Activated CD8-positive, alpha-beta memory T cell treated with anti-CD3 and anti-CD28 coated beads for 4 hours (primary cell): ENCODE results near the gene PTPRN2.

Source experiments
- DNase-seq, 2 donors: peaks; one replicate each; pipeline ENCODE4 v3.0.0-alpha.2; 2020; ENCODE audit warnings: low read depth in 2 of 2

PTPRN2 gene

DNA sequence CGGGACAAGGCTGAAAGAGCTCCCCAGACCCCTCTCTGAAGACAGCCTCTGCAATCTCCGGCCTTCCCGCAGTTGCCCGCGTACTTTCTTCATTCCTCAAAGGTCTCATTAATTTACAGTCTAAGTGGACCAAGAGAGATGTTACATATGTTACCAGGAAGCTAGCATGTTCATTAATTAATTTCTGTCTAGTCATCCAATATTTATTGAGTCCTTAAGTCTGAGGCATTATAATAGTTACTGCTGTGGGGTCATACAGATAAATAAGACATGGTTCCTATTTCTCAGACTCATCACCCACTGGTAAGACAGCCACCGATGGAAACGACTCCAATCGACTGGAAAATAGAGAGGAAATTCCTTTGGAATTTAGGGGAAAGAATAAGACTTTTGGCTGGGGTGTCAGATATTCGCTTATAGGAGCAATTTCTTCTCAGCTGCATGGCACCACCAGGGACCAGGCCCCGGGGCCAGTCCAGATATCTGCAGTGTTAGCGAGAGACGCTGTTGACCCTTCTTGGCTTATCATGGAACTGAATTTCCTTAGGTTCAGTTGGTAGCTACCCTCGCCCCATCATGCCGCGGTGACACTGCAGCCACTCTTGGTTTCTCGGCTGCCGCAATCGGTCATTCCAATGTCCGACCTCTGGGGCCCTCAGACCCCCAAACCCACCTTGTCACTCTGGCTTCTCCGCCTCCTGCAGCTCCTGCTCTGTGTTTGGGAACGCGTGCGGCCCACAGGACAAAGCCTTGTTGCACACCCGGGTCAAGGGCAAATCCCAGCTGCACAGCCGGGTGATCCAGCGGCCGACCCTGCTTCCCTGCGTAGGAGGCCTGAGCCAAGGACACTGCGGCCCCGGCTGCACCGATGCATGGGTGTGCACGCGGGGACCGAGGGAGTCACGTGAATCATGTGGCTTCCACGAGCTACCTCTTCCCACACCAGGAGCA, 867.6 kb downstream of the PTPRN2 start:
- DNase-seq, result no peak

DNA sequence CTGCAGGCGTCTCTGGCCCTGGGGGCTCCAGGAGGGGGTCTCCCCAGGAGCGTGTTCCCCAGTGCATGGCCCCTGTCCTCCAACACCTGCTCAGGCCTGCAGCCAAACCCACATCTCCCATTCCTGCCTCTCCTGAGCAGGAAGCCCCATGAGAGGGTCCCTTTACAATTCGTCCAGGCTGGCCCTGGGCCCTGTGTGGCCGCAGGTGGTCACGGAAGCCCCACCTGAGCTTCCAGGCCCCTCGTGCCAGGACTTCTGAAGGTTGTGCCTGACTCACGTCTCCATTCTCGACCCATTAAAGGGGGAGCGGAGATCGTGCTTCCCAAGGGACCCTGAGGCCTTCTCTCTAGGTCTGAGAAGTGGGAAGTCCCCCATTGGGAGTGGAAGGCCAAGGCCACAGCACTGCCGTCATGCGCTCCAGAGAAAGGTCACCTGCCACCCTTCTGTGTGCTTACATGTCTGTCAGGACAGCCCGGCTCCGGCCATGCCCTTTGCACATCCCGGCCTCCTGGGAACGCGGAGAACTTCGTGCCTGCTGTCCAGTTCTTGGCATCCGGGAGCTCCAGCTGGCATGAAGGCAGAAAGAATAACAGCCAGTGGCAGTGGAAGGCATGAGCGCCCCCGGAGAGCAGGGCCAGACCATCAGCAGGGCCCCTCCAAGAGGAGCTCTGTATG, 868.5 kb downstream of the PTPRN2 start:
- DNase-seq, result no peak

DNA sequence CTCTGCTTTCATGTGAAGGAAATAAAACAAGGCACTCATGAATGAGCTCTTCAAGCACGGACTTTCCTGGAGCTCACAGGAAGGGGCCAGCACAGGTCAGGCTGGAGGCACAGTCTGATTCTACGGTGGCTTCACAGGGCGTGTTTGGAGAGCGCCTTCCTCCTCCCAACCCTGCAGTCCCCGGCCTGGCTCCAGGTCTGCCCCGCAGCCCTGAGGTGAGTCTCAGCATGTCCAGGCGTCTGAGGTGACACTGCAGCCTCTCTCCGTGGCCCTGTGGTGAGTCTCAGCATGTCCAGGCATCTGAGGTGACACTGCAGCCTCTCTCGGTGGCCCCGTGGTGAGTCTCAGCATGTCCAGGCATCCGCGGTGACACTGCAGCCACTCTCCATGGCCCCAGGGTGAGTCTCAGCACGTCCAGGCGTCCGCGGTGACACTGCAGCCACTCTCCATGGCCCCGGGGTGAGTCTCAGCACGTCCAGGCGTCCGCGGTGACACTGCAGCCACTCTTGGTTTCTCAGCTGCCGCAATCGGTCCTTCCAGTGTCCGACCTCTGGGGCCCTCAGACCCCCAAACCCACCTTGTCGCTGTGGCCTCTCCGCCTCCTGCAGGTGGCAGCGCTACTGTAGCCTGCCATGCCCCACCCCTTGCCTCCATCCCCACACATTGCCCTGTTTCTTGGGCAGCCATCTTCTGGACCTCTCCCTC, 869.2 kb downstream of the PTPRN2 start:
- no peak for DNase-seq

DNA sequence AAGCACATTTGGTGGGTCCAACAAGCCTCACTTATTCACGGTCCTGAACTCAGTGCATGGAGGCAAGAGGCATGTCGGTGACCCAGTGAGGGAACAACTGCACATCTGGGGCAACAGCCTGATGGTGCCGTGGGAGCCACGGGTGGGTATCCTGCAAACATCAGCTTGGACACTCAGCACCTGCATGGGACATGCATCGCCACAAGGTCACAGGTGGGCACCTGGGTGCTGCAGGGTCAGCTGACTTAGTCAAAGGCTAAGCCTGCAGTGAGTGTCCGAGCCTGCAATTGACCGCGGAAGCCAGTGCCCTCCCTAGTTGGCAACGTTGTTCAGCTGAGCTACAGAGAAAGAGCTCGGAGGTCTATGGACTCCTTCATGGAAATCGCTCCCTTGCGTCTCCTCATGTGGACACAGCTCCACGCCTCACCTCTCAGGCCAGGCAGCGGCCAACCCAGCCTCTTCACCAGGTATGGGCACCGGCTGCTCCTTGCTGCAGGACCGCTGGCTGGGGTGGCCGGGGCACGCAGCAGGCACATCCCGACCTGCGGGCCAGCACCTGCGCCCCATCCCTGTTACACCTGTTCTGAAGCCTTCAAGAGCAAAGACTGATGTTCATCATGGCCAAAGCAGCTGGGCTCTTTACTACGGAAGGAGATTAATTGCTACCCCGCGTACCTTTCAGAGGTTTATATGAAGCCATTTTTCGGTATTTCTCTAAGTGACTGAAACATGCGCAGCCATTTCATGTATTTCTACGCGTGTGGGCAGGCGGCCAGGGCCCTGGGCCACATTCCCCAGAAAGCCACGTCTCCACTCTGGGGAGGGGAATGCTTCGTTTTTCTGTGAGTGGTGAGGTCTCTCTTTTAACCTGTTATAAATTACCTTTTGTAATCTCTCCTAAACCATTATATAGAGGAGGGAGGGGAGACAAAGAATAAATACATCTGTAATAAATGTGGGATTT, 870.1 kb downstream of the PTPRN2 start:
- no peak for DNase-seq

DNA sequence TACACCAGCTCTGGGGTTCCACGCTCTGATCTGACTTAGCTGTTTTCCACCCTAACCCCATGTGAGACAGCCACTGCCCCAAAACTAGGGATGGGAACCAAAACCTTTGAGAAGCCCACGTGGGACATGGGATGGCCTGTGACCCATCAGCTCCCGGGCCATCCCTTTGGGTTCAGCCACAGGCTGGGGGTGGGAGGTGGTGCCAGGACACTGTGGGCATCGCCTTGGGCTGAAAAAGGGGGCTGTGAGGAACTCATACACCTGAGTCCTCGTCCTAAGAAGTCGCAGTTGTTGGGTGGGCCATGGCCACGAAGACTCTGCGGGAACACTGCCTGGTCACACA, 871.7 kb downstream of the PTPRN2 start:
- DNase-seq, result no peak

DNA sequence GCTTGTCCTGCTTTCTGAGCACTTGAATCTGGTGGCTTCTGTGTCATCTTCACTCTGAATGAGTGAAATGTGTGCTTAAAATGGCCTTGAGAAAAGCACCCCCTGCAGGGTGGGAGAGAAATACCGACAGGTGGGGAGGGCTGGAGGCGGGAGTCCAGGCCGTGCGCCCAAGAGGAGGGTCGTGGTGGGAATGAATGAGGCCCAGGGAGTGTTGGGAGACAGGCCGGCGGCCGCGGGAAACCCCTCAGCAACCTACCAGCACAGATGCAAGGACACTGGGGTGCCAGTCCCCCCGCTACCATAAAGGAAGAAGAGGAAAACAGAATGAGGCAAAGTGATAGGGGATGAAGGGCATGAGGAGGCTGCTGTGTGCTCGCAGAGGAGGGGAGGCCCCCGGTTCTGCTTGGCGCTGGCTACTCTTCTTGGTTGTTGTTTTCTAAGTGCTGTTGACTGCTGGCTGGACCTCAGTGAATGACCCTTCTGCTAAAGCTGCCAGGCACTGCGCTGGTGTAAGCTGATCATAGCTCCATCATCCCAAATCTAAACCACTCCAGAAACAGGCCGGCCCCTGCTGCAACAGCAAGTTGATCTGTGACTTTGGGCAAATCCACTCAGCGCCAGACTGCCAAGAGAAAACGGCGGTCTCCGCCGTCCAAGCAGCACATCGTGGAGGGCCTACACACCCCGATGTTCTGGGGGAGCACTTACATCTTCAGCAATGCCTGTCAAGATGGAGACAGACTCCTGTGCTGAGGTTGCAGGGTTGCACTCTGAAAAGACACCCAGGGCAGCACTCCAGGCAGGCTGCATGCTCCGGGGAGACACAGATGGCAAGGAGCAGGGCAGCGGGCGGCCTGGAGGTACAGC, 872.3 kb downstream of the PTPRN2 start:
- no peak for DNase-seq

DNA sequence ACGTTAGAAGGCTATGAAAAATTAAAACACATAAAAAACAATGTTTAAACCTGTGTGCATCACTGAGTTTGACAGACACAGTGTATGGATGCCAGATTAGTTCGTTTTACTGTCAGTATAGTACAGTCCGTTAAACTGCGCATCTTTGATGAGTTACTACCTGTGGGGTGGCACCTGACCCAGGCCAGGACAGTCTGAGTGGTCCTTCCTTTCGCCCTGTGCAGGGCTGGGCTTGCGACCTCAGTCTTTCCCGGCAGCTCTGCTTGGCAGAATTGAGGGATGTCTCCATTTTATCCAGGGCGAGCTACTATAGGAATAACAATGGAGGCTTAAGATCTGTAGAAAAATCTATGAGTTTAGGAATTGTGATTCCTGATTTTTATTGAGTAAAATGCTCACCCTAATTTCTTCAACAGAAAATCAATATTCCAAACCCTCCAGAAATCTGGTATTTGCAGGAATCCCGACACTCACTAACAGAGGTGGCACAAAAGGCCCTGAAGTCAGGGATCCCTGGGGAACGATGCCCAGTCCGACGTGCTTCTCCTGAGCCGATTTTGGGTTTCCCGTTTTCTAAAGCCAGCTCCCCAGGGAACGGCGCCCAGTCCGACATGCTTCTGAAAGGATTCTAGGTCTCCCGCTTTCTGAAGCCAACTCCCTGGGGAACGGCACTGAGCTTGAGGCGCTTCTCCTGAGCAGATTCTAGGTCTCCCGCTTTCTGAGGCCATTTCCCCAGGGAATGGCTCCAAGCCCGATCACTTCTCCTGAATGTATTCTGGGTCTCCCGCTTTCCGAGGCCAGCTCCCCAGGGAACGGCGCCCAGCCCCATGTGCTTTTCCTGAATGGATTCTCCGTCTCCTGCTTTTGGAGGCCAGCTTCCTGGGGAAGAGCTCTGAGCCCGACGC, 873.2 kb downstream of the PTPRN2 start:
- no peak for DNase-seq

DNA sequence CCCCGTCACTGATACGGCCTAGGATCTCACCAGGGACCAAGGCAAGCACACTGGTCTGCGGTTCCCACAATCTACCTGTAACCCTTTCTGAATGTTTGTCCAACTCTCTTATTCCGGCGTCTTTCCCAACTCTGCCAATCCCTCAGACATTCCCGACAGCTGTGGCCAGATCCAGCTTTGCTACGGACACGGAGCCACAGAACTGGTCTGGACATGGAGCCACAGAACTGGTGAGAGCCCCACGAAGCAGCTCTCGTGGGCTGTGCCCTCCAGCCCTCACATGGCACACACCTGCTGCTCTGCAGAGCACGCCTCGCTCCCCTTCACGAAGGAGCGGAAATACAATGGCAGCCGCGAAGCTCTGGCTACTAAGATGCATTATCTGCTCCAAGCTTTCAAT, 874.0 kb downstream of the PTPRN2 start:
- DNase-seq, result no peak

DNA sequence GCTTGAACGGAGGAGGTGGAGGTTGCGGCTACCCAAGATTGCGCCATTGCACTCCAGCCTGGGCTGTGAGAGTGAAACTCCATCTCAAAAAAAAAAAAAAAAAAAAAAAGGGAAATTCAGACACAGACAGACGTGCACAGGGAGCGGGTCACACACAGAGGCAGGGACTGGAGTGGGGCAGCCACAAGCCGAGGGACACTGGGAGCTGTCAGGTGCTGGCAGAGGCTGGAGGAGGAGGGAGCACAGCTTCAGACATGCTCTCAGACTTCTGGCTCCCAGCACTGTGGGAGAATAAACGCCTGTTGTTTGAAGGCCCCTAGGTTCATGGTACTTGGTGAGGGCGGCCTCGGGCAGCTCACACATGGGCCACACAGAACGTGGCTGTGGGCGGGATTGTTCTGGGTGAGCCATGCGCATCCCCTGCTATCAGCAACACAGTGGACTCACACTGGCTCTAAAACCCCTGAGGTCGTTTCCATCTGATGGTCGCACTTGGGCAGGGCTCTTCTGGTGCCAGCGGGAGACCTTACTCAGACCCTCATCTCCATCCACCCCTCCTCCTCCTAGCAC, 874.9 kb downstream of the PTPRN2 start:
- DNase-seq, result no peak

DNA sequence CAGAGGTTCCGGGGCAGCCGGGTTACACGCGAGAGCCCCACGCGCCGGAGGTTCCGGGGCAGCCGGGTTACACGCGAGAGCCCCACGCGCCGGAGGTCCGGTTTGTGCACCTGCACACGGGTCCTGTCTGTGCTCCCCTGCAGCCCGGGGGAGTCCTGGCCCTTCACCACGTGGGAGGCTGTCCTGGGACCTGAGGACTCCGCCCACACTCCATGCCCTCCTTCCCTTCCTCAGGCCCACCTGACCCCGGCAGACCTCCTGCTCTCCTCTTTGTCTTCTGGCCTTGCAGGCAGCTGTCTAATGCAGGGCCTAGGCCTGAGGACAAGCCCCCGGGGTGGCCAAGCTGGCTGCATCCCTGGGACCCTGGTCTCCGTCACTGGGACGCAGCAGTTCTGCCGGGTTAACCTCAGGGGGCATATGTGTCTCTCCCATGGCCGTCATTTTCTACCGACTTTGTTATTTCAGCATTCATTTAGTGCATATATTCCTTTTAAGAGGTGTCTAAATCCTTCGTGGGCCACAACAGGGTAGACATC, 876.2 kb downstream of the PTPRN2 start:
- DNase-seq, result no peak

DNA sequence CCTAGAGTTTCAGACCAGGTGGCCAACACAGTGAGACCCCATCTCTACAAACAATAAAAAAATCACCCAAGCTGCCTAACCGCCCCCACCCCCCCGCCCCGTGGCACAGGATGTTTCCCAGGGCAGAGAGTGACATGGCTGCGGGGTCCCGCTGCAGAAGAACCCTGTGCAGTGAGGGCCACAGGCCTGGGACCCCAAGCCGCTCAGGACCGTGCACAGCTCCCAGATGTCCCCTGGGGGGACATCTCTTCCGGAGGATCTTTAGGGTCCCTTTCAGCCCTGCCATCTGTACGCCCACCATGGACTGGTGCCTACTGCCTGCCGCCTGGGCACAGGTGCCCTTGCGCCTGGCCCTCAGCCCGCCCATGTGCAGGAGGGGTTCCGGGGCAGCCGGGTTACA, 877.2 kb downstream of the PTPRN2 start:
- no peak for DNase-seq

DNA sequence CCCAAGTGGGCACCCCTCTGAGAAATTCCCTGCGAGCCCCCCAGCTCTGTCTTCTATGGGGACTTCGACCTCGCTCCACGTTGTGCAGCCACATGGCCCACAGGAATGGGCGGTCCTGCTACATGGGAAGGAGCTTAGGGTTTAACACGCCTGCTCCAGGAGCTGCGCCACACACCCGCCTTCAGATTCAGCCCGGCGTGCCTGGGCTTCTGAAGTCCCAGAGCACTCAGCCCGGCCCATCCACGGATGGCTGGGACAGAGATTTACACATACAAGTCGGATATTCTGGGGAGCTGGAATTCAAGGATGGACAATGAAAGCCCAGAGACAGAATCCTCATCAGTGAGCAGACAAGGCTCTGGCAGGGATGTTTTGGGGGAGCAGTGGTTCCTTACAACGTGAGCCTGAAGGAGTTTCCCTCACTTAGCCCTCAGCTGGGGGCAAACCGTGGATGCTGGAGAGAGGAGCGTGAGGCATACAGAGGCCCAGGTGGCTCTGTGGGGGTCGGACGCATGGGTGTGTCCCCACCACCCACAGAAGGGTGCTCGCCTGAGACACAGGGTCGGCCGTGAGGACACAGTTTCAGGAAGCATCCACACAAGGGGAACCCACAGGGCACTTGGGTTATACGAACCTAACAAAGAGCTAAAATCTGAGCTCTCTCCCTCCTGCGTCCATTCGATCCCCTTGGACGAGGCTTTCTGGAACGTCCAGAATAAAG, 877.9 kb downstream of the PTPRN2 start:
- no peak for DNase-seq

DNA sequence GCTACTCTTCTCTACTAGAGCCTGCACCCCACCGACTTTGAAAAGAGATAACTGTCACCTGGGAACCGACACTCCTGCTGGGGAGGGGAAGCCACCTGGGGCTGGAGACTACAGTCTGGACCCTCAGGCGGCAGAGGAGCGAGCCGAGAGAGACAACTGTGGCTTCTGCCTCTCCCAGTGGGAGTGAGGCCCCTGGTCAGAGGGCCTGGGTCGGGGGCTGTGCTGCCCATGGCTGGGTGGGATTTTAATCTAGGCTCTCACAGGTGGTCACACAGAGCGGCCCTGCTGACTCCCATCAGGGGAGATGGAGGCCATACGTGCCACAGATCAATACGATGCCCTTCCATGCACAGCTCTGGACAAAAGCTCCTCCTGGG, 878.7 kb downstream of the PTPRN2 start:
- no peak for DNase-seq

DNA sequence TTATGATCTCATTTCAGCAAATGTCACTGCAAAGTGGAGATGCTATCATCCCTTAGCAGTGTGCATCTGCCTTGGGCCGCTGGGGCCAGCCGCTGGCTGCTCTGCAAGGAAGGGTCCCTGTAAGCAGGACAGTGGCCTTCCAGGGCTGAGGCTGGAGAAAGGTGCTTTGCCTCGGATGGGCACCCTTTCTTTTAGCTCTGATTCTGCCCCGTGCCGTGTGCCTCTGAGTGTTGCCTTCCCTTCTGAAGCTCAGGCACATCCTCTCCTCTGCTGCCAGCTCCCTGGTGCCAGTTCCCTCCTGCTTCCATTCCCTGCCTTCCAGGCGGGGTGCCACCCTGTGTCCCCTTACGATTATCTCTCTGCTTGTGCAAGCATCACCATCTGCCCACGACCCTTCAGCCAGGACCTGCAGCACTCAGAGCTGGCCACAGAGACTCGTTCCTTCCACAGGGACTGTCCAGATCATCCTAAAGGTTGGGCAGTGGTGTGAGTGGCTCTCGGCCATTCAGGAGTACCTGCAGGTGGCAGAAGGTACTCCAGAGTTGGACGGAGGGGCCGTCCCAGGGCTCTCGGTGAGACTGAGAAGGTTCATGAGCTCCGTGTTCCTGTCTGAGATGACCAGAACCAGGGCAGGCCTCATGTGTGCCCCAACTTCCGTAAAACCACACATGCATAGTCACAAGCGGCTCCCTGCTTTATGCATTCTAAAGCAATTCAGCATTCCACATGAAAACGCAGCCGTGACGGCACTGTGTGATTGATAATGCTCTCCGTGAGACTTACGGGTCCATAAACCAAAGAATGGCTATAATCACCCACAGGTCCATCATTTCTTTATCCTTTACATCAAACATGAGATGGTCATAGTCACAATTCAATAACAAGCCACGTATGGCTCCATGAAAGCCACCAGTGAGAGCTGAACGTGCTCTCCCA, 879.4 kb downstream of the PTPRN2 start:
- no peak for DNase-seq

DNA sequence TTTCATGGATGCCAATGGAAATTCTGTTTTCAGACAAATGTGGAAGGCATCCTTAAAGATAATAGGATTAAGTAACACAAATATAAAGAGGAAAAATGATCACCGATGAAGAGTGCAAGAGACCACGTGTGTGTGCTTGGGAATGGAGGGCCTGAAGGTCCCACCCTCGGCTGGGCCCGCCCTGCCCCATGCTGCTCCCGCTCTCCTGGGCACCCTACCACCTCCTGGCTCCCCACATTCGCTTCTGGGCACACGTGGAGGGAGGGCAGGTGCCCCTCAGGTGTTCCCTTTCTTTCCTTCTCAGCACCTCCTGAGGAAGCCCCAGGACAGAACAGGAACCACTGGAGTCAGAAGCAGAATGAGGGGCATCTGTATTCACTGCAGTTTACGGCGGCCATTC, 883.3 kb downstream of the PTPRN2 start:
- no peak for DNase-seq

DNA sequence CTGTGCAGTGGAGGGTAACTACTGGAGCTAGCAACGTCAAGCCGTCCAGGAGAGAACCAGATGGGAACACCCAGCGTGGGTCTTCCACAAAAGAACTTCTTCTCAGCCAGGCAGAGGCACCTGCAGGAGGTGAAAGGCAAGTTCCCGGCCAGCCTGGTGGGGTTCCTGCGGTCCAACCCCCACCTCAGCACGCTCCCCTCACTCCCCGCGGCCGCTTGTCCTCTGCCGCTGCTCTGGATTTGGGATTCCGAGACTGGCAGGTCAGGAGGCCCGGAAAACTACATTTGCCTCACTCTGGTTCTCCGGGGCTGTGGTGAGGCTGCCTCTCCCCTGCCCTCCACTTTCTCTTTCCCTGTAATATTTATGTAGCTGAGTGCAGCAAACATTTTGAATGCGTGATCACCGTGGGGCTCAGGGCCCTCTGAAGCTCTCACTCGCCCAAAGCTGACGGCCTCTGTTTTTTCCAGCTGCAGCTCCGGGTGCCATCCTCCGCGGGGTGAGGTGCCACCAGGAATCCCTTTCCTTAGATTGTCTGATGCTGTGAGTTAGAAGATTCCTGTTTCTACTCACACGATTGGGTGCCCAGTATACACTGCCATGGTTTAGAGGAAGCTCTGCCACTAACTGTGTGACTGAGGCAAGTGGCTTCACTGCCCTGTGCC, 884.0 kb downstream of the PTPRN2 start:
- no peak for DNase-seq

DNA sequence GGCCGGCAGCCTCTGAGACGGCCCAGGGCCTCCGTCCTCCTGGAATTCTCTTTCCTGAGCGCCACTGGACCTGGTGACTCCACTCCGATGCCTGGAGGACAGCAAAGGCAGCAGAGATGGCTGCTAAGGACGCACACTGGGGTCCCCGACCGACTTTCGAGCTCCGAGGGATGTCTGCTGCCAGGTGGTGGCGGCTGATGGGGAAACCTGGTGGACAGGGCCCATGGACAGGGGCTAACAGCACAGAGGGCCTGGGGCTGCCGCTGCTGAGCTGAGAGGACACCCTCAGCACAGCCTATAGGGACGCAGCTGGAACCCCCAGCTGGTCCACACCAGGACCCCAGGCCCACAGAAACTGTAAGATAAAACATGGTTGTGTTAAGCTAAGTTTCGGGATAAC, 884.5 kb downstream of the PTPRN2 start:
- DNase-seq, result no peak
